NCI-H2029 (cell line): ENCODE data around the gene KCNA2.

Source experiments
- DNase-seq: peaks from one replicate; lab custom pipeline; 2025; lab: John Stamatoyannopoulos, UW

Gene KCNA2

DNA sequence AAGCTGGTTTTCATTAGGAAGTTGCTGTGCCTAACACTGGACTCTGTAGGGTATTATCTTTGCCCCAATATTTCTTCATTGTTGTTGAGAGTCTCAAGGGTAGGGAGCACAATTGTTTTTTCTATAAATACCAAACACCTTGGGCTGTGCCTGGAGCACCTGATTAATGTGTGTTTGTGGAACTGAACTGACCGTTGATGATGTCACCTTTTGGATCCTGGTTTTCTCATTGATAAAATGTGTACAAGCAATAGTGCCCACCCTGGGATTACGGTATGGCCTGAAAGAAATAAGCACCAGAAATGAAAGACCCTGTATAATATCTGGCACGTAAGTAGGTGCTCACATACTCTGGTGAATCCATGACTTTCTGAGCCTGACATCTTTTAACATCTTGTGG lies 39.3 kb downstream of the KCNA2 start:
- no peak for DNase-seq

- DNase-seq, result no peak
Observed at GRCh38 chr1:110565565-110565964, 40.6 kb downstream of the KCNA2 start.

GRCh38 chr1:110563089-110563488 lies 43.1 kb downstream of the KCNA2 start:
- DNase-seq, result no peak

- no peak for DNase-seq
Observed at GRCh38 chr1:110561596-110561995, 44.6 kb downstream of the KCNA2 start.

GRCh38 chr1:110559157-110559556 lies 47.0 kb downstream of the KCNA2 start:
- no peak for DNase-seq

DNA sequence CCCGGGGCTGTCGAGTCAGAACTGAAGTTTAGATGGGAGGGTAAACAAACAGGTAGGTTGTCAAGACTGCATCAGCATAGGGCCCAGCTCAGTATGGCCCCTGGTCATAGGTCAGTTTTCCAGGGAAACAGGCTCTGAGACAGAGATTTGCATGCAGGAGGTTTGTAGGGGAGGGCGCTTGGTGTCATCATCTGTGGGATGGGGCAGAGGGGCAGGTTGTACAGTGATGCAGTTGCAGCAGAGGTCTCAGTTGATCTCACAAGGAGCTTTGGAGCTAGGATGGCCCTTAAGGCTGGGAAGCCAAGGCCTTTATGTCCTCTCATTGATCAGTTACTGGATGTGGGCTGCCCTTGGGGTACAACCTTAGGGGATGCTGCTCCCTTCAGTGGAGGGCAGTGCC lies 48.7 kb downstream of the KCNA2 start:
- DNase-seq, result no peak

DNA sequence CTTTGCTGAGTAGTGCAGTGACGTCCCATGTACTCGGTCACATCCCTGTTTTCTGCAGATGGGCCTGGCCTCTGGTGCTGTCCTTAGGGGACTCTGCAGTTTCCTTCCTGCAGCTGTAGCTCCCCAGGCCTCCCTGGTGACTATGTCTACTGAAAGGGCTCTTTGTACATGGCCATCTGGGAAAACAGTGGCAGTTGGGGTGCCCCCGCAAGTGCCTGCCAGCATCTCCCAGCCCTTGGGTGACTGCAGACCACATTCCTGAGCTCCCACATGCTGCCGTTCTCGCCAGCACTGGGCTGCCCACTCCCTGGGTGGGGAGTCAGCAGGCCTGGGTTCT lies 49.7 kb downstream of the KCNA2 start:
- no peak for DNase-seq

GRCh38 chr1:110555807-110556470 lies 50.2 kb downstream of the KCNA2 start:
- DNase-seq, result no peak

GRCh38 chr1:110554871-110555801 lies 51.0 kb downstream of the KCNA2 start:
- no peak for DNase-seq

DNA sequence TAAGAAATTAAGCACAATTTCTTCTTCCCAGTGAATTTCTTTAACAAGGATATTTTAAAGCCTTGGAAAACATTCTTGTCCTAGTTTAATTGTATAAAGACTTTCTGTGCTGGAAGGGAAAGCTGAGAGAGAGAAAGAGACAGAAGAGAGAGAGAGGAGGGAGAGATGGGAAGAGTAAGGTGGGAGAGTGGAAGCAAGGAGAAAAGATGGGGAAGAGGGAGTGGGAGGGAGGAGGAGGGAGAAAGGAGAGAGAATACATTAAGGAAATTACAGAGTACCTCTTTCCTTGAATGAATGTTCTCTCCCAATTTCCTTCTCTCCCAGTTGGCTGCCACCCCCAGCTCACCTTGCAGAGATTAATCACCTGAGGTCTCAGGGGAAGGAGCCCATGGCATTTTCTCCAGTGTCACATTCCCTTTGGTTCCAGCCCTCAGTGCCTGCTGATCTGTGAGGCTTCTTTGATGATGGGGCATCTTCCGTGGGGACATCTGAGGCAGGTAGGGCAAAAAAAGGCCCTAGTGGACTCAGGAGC lies 54.8 kb downstream of the KCNA2 start:
- DNase-seq, result no peak

GRCh38 chr1:110549831-110550230 lies 56.3 kb downstream of the KCNA2 start:
- DNase-seq, result no peak

- DNase-seq, result peak; percentile 31
Observed at GRCh38 chr1:110548381-110548780, 57.8 kb downstream of the KCNA2 start.

DNA sequence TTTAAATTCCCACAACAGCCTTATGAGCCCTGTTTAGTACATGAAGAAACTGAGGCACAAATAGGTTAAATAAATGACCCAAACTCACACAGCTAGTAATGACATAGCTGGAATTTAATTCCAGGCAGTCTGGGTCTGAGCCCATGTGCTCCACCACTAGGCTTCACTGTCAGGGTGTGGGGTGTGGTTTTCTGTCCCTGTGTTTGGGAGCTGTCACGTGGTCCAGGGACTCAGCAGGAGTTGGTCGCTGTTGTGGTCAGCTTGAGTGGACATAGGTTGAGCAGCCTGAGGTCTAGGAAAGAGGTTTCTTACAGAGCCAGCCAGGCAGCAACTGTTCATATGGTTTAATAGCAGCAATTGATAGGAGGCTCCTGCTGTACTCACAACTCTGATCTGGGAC lies 59.1 kb downstream of the KCNA2 start:
- no peak for DNase-seq

- no peak for DNase-seq
Observed at GRCh38 chr1:110545492-110545891, 60.7 kb downstream of the KCNA2 start.

DNA sequence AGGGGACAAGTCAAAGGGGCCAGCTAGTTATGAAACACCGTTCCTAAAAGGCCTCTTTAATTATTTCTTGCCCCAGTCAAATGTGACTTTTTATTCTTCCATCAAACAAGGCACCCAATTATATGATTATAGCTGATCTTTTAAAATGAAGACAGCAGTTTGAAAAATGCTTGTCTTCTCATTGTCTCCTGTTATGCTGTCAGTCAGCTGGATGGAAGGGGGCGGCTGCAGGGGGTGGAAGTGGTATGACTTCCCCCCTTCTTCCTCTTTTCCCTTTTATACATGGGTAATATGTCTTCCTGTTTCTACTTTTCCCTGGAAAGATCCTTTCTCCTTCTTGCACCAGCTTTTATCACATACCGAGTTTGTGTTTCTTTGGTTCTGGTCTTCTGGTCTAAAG lies 61.4 kb downstream of the KCNA2 start:
- DNase-seq, result no peak
